Measurements from ENCODE around the gene CRISPLD2. TPM values are rescaled to one million over a fixed set of nuclear protein-coding genes. Genes with fewer than 3 reads are reported as not detected.

CRISPLD2 gene
- total and polyA plus RNA-seq, 2 donors (not counting 1 experiment from before 2014, with no cell fraction given) = 37.0 to 96.2 TPM

DNA sequence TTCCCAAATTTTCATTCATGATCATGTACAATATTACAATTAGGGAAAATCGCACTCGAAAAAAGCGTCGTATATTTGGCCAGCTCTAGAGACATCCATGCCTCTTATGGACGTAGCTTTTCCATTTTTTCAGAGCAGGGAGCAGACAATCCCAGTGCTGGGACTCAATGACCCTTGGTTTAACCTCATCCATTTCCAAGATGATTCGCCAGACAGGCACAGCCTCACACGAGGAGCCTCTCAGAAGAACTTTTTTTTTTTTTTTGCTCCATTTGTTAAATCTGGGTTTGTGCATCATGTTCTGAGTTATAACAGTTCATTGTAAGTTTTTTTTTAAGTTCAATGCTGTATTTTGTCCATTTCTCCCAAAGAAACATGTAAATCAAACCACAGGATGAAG is 99.5 kb downstream of the CRISPLD2 start:
- Histone ChIP-seq H3K27me3 (ENCODE audit: control insufficient read depth, insufficient read depth, low read length) (peaks cover 8% of the 10 kb centered on the region), H3K9me3 (ENCODE audit: control insufficient read depth, insufficient read depth, low read depth, low read length) (no peaks in the 10 kb centered on the region), H3K27ac (ENCODE audit: insufficient read depth, low read length) (no peak overlapping the region), H3K4me3 (replicated peaks in 1 of 4; ENCODE audit: control extremely low read depth in 1 of 4, insufficient read depth in 1 of 4, low read depth in 3 of 4, low read length in 4 of 4) (no peak overlapping the region), H3K79me2 (ENCODE audit: control insufficient read depth, insufficient read depth, low read length) (no peaks in the 10 kb centered on the region), H3K9ac (ENCODE audit: insufficient read depth, low read length) (no peak overlapping the region), H4K20me1 (ENCODE audit: control insufficient read depth, extremely low read depth, insufficient read depth, low read length) (no peaks in the 10 kb centered on the region), H3K4me1 (ENCODE audit: control insufficient read depth, extremely low read depth, insufficient read depth, low read length) (peaks cover 10% of the 10 kb centered on the region), H2AFZ (ENCODE audit: low read length) (no peak overlapping the region), H3K4me2 (ENCODE audit: extremely low read depth, insufficient read depth, low read length) (no peak overlapping the region), H3K36me3 (ENCODE audit: control insufficient read depth, insufficient read depth, low read length) (no peaks in the 10 kb centered on the region)
- peak in 1 of 2 donors; percentile 55 for DNase-seq (ENCODE audit: low read depth in 2 of 2)
- no peak for TF ChIP-seq CTCF (conservative IDR thresholded peaks at IDR 0.05 in 1 of 2, IDR thresholded peaks at IDR 0.05 in 1 of 2; ENCODE audit: low read depth in 1 of 2, low read length in 2 of 2)

- Histone ChIP-seq H3K4me1 (ENCODE audit: control insufficient read depth, extremely low read depth, insufficient read depth, low read length) (peaks cover 10% of the 10 kb centered on the region), H3K36me3 (ENCODE audit: control insufficient read depth, insufficient read depth, low read length) (no peaks in the 10 kb centered on the region), H3K79me2 (ENCODE audit: control insufficient read depth, insufficient read depth, low read length) (no peaks in the 10 kb centered on the region), H3K27me3 (ENCODE audit: control insufficient read depth, insufficient read depth, low read length) (peaks cover 6% of the 10 kb centered on the region), H3K27ac (ENCODE audit: insufficient read depth, low read length) (no peak overlapping the region), H3K9ac (ENCODE audit: insufficient read depth, low read length) (no peak overlapping the region), H4K20me1 (ENCODE audit: control insufficient read depth, extremely low read depth, insufficient read depth, low read length) (no peaks in the 10 kb centered on the region), H2AFZ (ENCODE audit: low read length) (no peak overlapping the region), H3K4me2 (ENCODE audit: extremely low read depth, insufficient read depth, low read length) (no peak overlapping the region), H3K9me3 (ENCODE audit: control insufficient read depth, insufficient read depth, low read depth, low read length) (no peaks in the 10 kb centered on the region), H3K4me3 (replicated peaks in 1 of 4; ENCODE audit: control extremely low read depth in 1 of 4, insufficient read depth in 1 of 4, low read depth in 3 of 4, low read length in 4 of 4) (no peak overlapping the region)
- no peak for TF ChIP-seq EZH2 (IDR thresholded peaks at IDR 0.05; ENCODE audit: low read length, missing control alignments)
- DNase-seq (ENCODE audit: low read depth in 2 of 2) = no peak
These were observed 99.9 kb downstream of the CRISPLD2 start for GRCh38 chr16:84919708-84920107.

- TF ChIP-seq CTCF (conservative IDR thresholded peaks at IDR 0.05 in 1 of 2, IDR thresholded peaks at IDR 0.05 in 1 of 2; ENCODE audit: low read depth in 1 of 2, low read length in 2 of 2) (no peak), EZH2 (IDR thresholded peaks at IDR 0.05; ENCODE audit: low read length, missing control alignments) (no peak)
- Histone ChIP-seq H3K4me3 (replicated peaks in 1 of 4; ENCODE audit: control extremely low read depth in 1 of 4, insufficient read depth in 1 of 4, low read depth in 3 of 4, low read length in 4 of 4) (no peak overlapping the region), H3K9me3 (ENCODE audit: control insufficient read depth, insufficient read depth, low read depth, low read length) (no peaks in the 10 kb centered on the region)
These were observed 100.5 kb downstream of the CRISPLD2 start for GRCh38 chr16:84920333-84920732.

More at GRCh38 chr16:84920333-84920732, 100.5 kb downstream of the CRISPLD2 start:
- Histone ChIP-seq H3K27me3 (ENCODE audit: control insufficient read depth, insufficient read depth, low read length) (peaks cover 6% of the 10 kb centered on the region), H3K27ac (ENCODE audit: insufficient read depth, low read length) (no peak overlapping the region), H3K4me1 (ENCODE audit: control insufficient read depth, extremely low read depth, insufficient read depth, low read length) (peaks cover 10% of the 10 kb centered on the region), H3K9ac (ENCODE audit: insufficient read depth, low read length) (no peak overlapping the region), H3K4me2 (ENCODE audit: extremely low read depth, insufficient read depth, low read length) (no peak overlapping the region), H4K20me1 (ENCODE audit: control insufficient read depth, extremely low read depth, insufficient read depth, low read length) (no peaks in the 10 kb centered on the region), H3K36me3 (ENCODE audit: control insufficient read depth, insufficient read depth, low read length) (no peaks in the 10 kb centered on the region), H3K79me2 (ENCODE audit: control insufficient read depth, insufficient read depth, low read length) (no peaks in the 10 kb centered on the region), H2AFZ (ENCODE audit: low read length) (no peak overlapping the region)
- DNase-seq (ENCODE audit: low read depth in 2 of 2) = no peak
